PC-9 (cell line): ENCODE results near the gene EPHB2.

Source experiments
- EZH2 ChIP-seq: fragments of 200-600 bp; sonication (generic); IDR thresholded peaks from 2 replicates; pipeline ENCODE4 v1.8.0; 2017; ENCODE audit warnings: antibody characterized with exemption, low read depth
- TF ChIP-seq, protein P1 (sequence below): fragments of 200-600 bp; sonication (generic); conservative IDR thresholded peaks from 2 replicates; pipeline ENCODE4 v1.6.1; 2017; ENCODE audit warnings: mixed run types, antibody characterized with exemption, mild to moderate bottlenecking, moderate library complexity

DNA sequence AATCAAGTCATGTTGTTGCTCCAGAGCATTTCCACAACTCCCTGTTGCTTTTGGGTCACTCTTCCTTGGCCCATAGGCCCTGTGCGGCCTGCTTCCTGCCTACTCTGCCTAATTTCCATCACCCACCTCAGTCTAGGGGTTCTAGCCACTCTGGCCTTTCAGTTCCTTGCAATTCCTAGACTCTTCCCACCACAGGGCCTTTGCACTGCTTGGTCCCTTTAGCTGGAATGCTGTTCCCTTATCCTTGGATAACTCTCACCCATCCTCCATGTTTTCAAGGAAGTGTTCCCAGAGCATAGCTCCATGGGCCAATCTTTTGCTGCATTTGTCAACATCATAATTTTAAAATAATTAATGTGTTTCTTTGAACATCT lies 18.7 kb downstream of the EPHB2 start:
- TF ChIP-seq, protein P1, sequence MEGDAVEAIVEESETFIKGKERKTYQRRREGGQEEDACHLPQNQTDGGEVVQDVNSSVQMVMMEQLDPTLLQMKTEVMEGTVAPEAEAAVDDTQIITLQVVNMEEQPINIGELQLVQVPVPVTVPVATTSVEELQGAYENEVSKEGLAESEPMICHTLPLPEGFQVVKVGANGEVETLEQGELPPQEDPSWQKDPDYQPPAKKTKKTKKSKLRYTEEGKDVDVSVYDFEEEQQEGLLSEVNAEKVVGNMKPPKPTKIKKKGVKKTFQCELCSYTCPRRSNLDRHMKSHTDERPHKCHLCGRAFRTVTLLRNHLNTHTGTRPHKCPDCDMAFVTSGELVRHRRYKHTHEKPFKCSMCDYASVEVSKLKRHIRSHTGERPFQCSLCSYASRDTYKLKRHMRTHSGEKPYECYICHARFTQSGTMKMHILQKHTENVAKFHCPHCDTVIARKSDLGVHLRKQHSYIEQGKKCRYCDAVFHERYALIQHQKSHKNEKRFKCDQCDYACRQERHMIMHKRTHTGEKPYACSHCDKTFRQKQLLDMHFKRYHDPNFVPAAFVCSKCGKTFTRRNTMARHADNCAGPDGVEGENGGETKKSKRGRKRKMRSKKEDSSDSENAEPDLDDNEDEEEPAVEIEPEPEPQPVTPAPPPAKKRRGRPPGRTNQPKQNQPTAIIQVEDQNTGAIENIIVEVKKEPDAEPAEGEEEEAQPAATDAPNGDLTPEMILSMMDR, result no peak
- no peak for TF ChIP-seq EZH2
